ENCODE measurements around the gene COMMD7.
"Not testable (repeated sequence)": the region's sequence is repeated elsewhere in the genome, so short reads cannot be mapped to it uniquely, and the experiment has no call there.

Gene COMMD7

GRCh38 chr20:32707691-32708581 lies 35.3 kb downstream of the COMMD7 start:
- H3K4me3 ChIP-seq (ENCODE audit: low read depth, low read length): no peak overlapping the region
- no peak overlapping the region for H3K9ac ChIP-seq (ENCODE audit: low read depth, low read length)
- H3K9me3 ChIP-seq (ENCODE audit: control insufficient read depth, insufficient read depth, low read length): no peaks in the 10 kb centered on the region
- no peaks in the 10 kb centered on the region for H3K27me3 ChIP-seq (ENCODE audit: control insufficient read depth, insufficient read depth, low read length)
- H3K4me1 ChIP-seq (ENCODE audit: control insufficient read depth, insufficient read depth, low read length): peaks cover 8% of the 10 kb centered on the region
- peaks cover 10% of the 10 kb centered on the region for H3K36me3 ChIP-seq (ENCODE audit: control insufficient read depth, insufficient read depth, low read length)

DNA sequence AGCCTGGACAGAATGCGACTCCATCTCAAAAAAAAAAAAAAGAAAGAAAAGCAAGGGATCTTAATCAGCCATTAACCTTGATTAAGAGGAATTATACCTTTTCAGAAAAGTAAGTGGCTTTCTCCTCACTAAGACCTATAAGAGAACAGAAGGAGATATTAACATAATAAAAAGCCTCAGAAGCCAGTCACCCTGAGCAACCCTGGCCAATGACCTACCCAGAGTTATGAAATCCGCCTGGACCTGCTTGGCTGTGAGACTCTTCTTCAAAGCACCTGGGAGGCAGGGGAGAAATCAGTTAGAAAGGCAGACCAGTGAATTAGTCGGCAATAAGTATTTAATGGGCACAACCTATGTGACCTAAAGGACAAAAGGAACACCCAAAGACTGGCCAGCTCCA lies 36.8 kb downstream of the COMMD7 start:
- H3K9me3 ChIP-seq (ENCODE audit: control insufficient read depth, insufficient read depth, low read length): no peaks in the 10 kb centered on the region
- no peak overlapping the region for H3K4me3 ChIP-seq (ENCODE audit: low read depth, low read length)
- H3K4me1 ChIP-seq (ENCODE audit: control insufficient read depth, insufficient read depth, low read length): peaks cover 8% of the 10 kb centered on the region
- no peaks in the 10 kb centered on the region for H3K27me3 ChIP-seq (ENCODE audit: control insufficient read depth, insufficient read depth, low read length)
- H3K36me3 ChIP-seq (ENCODE audit: control insufficient read depth, insufficient read depth, low read length): peaks cover 9% of the 10 kb centered on the region
- H3K9ac ChIP-seq (ENCODE audit: low read depth, low read length): no peak overlapping the region

DNA sequence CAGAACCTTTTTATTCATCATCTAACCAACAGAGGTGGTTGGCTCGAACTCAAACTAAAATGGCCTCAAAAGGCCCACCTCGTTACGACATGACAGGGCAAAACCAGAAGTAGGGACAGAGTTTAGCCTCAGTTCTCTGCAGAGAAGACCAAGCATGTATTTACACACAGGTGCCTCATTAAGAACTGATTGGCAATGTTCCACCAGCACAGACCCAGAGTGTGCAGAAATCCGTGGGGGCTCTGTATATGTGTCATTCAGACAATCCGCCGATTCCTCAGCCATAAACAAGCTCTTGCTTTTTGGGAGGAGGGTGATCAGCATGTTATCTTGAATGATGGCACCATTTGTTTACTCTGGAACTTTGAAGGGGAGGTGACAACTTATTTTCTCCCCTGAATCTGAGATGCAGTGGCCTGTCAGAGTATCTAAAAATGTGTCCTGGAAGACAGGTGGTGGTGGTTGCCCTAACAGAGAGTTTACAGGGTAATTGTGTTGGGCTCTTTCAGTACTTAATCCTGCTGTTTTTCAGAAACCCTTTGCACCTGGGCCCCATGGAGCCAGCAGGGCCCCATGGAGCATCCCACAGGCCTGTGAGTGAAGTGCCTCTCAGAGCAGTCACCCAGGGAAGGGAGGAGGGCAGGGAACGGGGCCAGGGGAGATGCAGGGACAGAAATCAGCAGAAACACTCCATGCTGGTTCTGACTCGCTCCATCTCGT lies 40.4 kb downstream of the COMMD7 start:
- Histone ChIP-seq H3K27me3 (ENCODE audit: control insufficient read depth, insufficient read depth, low read length) (no peaks in the 10 kb centered on the region), H3K36me3 (ENCODE audit: control insufficient read depth, insufficient read depth, low read length) (peaks cover 8% of the 10 kb centered on the region), H3K9me3 (ENCODE audit: control insufficient read depth, insufficient read depth, low read length) (no peaks in the 10 kb centered on the region), H3K9ac (ENCODE audit: low read depth, low read length) (no peak overlapping the region), H3K4me1 (ENCODE audit: control insufficient read depth, insufficient read depth, low read length) (peaks cover 2% of the 10 kb centered on the region), H3K4me3 (ENCODE audit: low read depth, low read length) (no peak overlapping the region)

DNA sequence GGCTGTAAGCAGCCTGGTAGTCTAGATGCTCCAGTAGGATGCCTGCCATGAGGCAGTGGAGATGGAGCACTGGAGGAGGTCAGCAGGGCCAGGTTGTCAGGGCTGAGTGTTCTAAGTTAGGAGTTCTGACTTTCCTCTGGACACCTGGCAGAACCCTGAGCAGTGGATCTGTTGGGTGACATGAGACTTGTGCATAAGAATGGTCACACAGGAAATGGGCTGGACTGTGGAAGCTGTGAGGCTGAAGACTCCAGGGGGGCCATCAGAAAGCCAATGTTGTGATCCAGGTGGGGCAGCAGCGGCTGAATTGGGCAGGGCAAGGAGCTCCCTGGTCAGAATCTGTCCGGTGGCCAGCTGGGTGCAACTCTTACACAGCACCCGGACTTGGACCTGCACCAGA lies 45.7 kb downstream of the COMMD7 start:
- Histone ChIP-seq H3K36me3 (ENCODE audit: control insufficient read depth, insufficient read depth, low read length) (peaks cover 2% of the 10 kb centered on the region), H3K4me3 (ENCODE audit: low read depth, low read length) (no peak overlapping the region), H3K4me1 (ENCODE audit: control insufficient read depth, insufficient read depth, low read length) (no peaks in the 10 kb centered on the region)

GRCh38 chr20:32695089-32695488 lies 48.2 kb downstream of the COMMD7 start:
- Histone ChIP-seq H3K9me3 (ENCODE audit: control insufficient read depth, insufficient read depth, low read length) (no peaks in the 10 kb centered on the region), H3K4me1 (ENCODE audit: control insufficient read depth, insufficient read depth, low read length) (no peaks in the 10 kb centered on the region), H3K36me3 (ENCODE audit: control insufficient read depth, insufficient read depth, low read length) (peaks cover 4% of the 10 kb centered on the region), H3K27me3 (ENCODE audit: control insufficient read depth, insufficient read depth, low read length) (no peaks in the 10 kb centered on the region), H3K9ac (ENCODE audit: low read depth, low read length) (no peak overlapping the region), H3K4me3 (ENCODE audit: low read depth, low read length) (no peak overlapping the region)

More for the DNA sequence above, 45.7 kb downstream of the COMMD7 start:
- Histone ChIP-seq H3K27me3 (ENCODE audit: control insufficient read depth, insufficient read depth, low read length) (no peaks in the 10 kb centered on the region), H3K9ac (ENCODE audit: low read depth, low read length) (no peak overlapping the region), H3K9me3 (ENCODE audit: control insufficient read depth, insufficient read depth, low read length) (no peaks in the 10 kb centered on the region)

GRCh38 chr20:32688966-32689365 lies 54.3 kb downstream of the COMMD7 start:
- not testable (repeated sequence) for H3K27me3 ChIP-seq (ENCODE audit: control insufficient read depth, insufficient read depth, low read length); H3K4me3 ChIP-seq (ENCODE audit: low read depth, low read length); H3K36me3 ChIP-seq (ENCODE audit: control insufficient read depth, insufficient read depth, low read length); H3K9me3 ChIP-seq (ENCODE audit: control insufficient read depth, insufficient read depth, low read length); H3K9ac ChIP-seq (ENCODE audit: low read depth, low read length); H3K4me1 ChIP-seq (ENCODE audit: control insufficient read depth, insufficient read depth, low read length)

DNA sequence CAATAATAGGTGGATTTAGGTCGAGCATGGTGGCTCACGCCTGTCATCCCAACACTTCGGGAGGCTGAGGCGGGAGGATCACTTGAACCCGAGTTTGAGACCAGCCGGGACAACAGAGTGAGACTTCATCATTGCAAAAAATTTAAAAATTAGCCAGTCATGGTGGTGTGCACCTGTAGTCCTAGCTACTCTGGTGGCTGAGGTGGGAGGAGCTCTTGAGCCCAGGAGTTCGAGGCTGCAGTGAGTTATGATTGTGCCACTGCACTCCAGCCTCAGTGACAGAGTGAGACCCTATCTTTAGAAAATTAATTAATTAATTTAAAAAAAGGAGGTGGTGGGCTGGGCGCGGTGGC lies 56.1 kb downstream of the COMMD7 start:
- H3K9me3 ChIP-seq (ENCODE audit: control insufficient read depth, insufficient read depth, low read length): no peaks in the 10 kb centered on the region
- no peak overlapping the region for H3K4me3 ChIP-seq (ENCODE audit: low read depth, low read length)
- H3K27me3 ChIP-seq (ENCODE audit: control insufficient read depth, insufficient read depth, low read length): no peaks in the 10 kb centered on the region
- H3K36me3 ChIP-seq (ENCODE audit: control insufficient read depth, insufficient read depth, low read length): peaks cover 4% of the 10 kb centered on the region
- no peak overlapping the region for H3K9ac ChIP-seq (ENCODE audit: low read depth, low read length)
- H3K4me1 ChIP-seq (ENCODE audit: control insufficient read depth, insufficient read depth, low read length): peaks cover 4% of the 10 kb centered on the region

- no peak overlapping the region for H3K4me3 ChIP-seq (ENCODE audit: low read depth, low read length)
- peaks cover 4% of the 10 kb centered on the region for H3K36me3 ChIP-seq (ENCODE audit: control insufficient read depth, insufficient read depth, low read length)
- H3K4me1 ChIP-seq (ENCODE audit: control insufficient read depth, insufficient read depth, low read length): peaks cover 5% of the 10 kb centered on the region
- H3K9ac ChIP-seq (ENCODE audit: low read depth, low read length): no peak overlapping the region
- H3K9me3 ChIP-seq (ENCODE audit: control insufficient read depth, insufficient read depth, low read length): no peaks in the 10 kb centered on the region
- no peaks in the 10 kb centered on the region for H3K27me3 ChIP-seq (ENCODE audit: control insufficient read depth, insufficient read depth, low read length)
These were observed 56.6 kb downstream of the COMMD7 start for GRCh38 chr20:32686530-32687179.

DNA sequence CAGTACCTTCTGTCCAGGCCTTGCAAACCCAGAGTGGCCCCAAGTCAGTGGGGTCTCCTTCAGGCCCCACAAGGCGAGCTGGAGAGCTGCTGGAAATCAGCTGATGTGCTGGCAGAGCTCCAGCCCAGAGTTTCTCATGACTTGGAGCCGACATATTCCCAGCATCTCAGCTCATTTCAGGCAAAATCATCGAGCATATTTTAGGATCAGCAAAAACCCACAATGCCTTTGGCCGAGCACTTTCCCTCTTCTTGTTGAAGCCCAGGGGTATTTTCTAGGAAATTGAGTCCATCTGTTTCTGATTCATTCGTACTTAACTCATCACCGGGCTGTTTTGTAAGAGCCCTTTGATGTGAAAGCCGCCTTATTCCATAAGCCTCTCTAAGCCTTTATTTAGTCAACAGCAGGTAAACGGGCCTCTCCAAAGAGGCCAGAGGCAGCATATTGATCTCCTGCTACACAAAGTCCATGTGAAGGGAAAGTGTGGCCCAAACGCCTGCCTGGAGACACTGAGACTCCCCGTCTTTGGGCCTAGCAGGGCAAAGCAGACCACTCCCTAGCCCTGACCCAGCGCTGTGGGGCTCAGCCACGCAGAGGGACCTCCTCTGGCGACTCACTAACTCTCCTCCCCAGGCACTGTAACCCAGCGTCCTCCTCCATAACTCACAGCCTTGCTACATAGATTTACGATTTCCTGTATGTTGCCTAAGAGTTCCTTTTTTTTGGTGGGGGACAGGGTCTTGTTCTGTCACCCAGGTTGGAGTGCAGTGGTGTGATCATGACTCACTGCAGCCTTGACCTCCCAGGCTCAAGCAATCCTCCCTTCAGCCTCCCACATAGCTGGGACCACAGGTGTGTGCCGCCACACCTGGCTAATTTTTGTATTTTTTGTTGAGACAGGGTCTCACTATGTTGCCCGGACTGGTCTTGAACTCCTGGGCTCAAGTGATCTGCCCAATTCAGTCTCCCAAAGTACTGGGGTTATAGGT lies 57.4 kb downstream of the COMMD7 start:
- no peak overlapping the region for H3K9ac ChIP-seq (ENCODE audit: low read depth, low read length)
- peaks cover 10% of the 10 kb centered on the region for H3K4me1 ChIP-seq (ENCODE audit: control insufficient read depth, insufficient read depth, low read length)
- H3K9me3 ChIP-seq (ENCODE audit: control insufficient read depth, insufficient read depth, low read length): no peaks in the 10 kb centered on the region
- no peak overlapping the region for H3K4me3 ChIP-seq (ENCODE audit: low read depth, low read length)
- no peaks in the 10 kb centered on the region for H3K27me3 ChIP-seq (ENCODE audit: control insufficient read depth, insufficient read depth, low read length)
- H3K36me3 ChIP-seq (ENCODE audit: control insufficient read depth, insufficient read depth, low read length): peaks cover 4% of the 10 kb centered on the region

- H3K9me3 ChIP-seq (ENCODE audit: control insufficient read depth, insufficient read depth, low read length): no peaks in the 10 kb centered on the region
- H3K4me1 ChIP-seq (ENCODE audit: control insufficient read depth, insufficient read depth, low read length): peaks cover 13% of the 10 kb centered on the region
- no peaks in the 10 kb centered on the region for H3K36me3 ChIP-seq (ENCODE audit: control insufficient read depth, insufficient read depth, low read length)
- no peaks in the 10 kb centered on the region for H3K27me3 ChIP-seq (ENCODE audit: control insufficient read depth, insufficient read depth, low read length)
- no peak overlapping the region for H3K9ac ChIP-seq (ENCODE audit: low read depth, low read length)
- no peak overlapping the region for H3K4me3 ChIP-seq (ENCODE audit: low read depth, low read length)
These were observed 60.7 kb downstream of the COMMD7 start for GRCh38 chr20:32682508-32682987.

All from iPS-15b (cell line).